ENCODE results near the gene ESRP2.

DNA sequence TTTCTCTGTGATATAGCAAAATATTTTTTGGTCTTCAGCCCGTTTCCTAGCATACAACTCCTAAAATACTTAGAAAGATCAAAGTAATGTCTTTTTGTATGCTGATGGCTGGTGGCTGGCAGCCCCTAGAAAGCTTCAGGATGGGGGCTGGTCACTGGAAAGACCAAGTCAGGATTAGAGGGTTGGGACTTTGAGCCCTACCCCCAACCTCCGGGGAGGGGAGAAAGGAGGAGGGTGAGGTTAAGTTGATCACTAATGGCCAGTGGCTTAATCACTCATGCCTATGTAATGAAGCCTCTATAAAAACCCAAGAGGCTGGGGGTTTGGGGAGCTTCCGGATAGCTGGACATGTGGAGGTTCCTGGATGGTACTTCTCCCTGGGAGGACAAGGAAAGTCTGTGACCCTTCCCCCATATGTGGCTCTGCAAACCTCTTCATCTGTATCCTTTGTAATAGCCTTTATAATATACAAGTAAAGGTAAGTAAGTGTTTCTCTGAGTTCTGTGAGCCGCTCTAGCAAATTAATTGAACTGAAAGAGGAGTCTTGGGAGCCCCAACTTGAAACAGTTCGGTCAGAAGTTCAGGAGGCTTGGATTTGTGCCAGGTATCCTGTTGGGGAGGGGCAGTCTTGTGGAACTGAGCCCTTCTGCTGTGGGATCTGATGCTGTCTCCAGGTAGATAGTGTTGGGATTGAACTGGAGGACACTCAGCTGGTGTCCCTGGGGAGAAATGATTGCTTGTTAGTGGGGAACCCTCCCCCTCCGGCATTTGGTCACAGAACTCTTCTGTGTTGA, 31.9 kb upstream of the ESRP2 start:
- TF ChIP-seq, protein P1, sequence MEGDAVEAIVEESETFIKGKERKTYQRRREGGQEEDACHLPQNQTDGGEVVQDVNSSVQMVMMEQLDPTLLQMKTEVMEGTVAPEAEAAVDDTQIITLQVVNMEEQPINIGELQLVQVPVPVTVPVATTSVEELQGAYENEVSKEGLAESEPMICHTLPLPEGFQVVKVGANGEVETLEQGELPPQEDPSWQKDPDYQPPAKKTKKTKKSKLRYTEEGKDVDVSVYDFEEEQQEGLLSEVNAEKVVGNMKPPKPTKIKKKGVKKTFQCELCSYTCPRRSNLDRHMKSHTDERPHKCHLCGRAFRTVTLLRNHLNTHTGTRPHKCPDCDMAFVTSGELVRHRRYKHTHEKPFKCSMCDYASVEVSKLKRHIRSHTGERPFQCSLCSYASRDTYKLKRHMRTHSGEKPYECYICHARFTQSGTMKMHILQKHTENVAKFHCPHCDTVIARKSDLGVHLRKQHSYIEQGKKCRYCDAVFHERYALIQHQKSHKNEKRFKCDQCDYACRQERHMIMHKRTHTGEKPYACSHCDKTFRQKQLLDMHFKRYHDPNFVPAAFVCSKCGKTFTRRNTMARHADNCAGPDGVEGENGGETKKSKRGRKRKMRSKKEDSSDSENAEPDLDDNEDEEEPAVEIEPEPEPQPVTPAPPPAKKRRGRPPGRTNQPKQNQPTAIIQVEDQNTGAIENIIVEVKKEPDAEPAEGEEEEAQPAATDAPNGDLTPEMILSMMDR (conservative IDR thresholded peaks at IDR 0.05) = no peak
- no peak for TF ChIP-seq ZFX (IDR thresholded peaks at IDR 0.05)
